Measurements from ENCODE around the gene PHKG2.

- peak; percentile 20 for TF ChIP-seq CTCF (IDR thresholded peaks at IDR 0.05; ENCODE audit: poor library complexity, severe bottlenecking)
- no peak for TF ChIP-seq EZH2 (IDR thresholded peaks at IDR 0.05; ENCODE audit: borderline replicate concordance, insufficient read depth, low read length, poor library complexity, severe bottlenecking)
- peak; percentile 52 for TF ChIP-seq RAD21 (conservative IDR thresholded peaks at IDR 0.05)
- peak; percentile 42 for TF ChIP-seq MXI1 (conservative IDR thresholded peaks at IDR 0.05; ENCODE audit: poor library complexity, severe bottlenecking)
- TF ChIP-seq EP300 (conservative IDR thresholded peaks at IDR 0.05; ENCODE audit: poor library complexity, severe bottlenecking), result peak; percentile 60
- peak; percentile 72 for TF ChIP-seq REST (IDR thresholded peaks at IDR 0.05; ENCODE audit: borderline replicate concordance)
Measured at GRCh38 chr16:30786936-30787612, 38.8 kb downstream of the PHKG2 start, which contains the start of gene ZNF629.

Measured in neural cell (in vitro differentiated cells).